SK-N-SH (cell line): ENCODE data around the gene C11orf91. TPM values are rescaled to one million over a fixed set of nuclear protein-coding genes. Genes with fewer than 3 reads are reported as not detected.
A peak's percentile ranks its signal among the peaks of the same experiment; 100 is the strongest.

Source experiments
- CTCF ChIA-PET: fragments of 300-600, 350-600 bp; formaldehyde crosslinking; extraction: SDS; loops from one replicate; lab custom pipeline; 2021; lab: Yijun Ruan, JAX
- POLR2A ChIA-PET: fragments of 350-600 bp; sonication (Branson Sonifier 250); formaldehyde crosslinking; extraction: SDS; loops from one replicate; lab custom pipeline; 2020; ENCODE audit warnings: antibody characterized with exemption, inconsistent platforms; lab: Yijun Ruan, JAX
- DNase-seq: peaks from one replicate; pipeline ENCODE4 v3.0.0; 2012
- H2AFZ ChIP-seq: fragments of 200-600 bp; sonication (generic); 2 replicates; pipeline ENCODE4 v1.8.1; 2016; ENCODE audit warnings: antibody characterized with exemption, mild to moderate bottlenecking, low read depth
- H3F3A ChIP-seq: fragments of 200-600 bp; sonication (generic); replicated peaks from 2 replicates; pipeline ENCODE3; 2016; ENCODE audit warnings: antibody characterized with exemption, mild to moderate bottlenecking; ENCODE audit not compliant: insufficient read depth
- H3K27ac ChIP-seq, 2 experiments: fragments of 200-500 bp in 1 of 2; fragments of 200-600 bp in 1 of 2; sonication (Bioruptor generic) in 1 of 2; sonication (generic), shearing (Covaris generic) in 1 of 2; 2 replicates each; pipeline versions ENCODE4 v1.5.1 to v1.6.1; 2014 to 2016; ENCODE audit warnings: low read depth in 2 of 2, inconsistent platforms in 1 of 2, low read length in 1 of 2, mild to moderate bottlenecking in 1 of 2, mixed read lengths in 1 of 2
- H3K27me3 ChIP-seq: fragments of 200-600 bp; sonication (generic), shearing (Covaris generic); 2 replicates; pipeline ENCODE4 v1.6.1; 2016; ENCODE audit warnings: mixed run types; ENCODE audit not compliant: insufficient read depth
- H3K36me3 ChIP-seq, 2 experiments: fragments of 200-500 bp in 1 of 2; fragments of 200-600 bp in 1 of 2; sonication (Bioruptor generic) in 1 of 2; sonication (generic) in 1 of 2; replicated peaks in 1 of 2; 2 replicates each; pipeline versions ENCODE3 to v1.5.1; 2014 to 2016; ENCODE audit warnings: low read length in 1 of 2, mild to moderate bottlenecking in 1 of 2; ENCODE audit not compliant: insufficient read depth in 2 of 2, control insufficient read depth in 1 of 2
- H3K4me1 ChIP-seq, 2 experiments: fragments of 200-500 bp in 1 of 2; fragments of 200-600 bp in 1 of 2; sonication (Bioruptor generic) in 1 of 2; sonication (generic), shearing (Covaris generic) in 1 of 2; 2 replicates each; pipeline versions ENCODE4 v1.5.1 to v1.6.1; 2014 to 2016; ENCODE audit warnings: low read depth in 1 of 2, low read length in 1 of 2, mixed run types in 1 of 2; ENCODE audit not compliant: insufficient read depth in 2 of 2, control insufficient read depth in 1 of 2
- H3K4me2 ChIP-seq: fragments of 200-600 bp; sonication (generic), shearing (Covaris generic); 2 replicates; pipeline ENCODE4 v1.6.1; 2017; ENCODE audit warnings: mixed run types
- H3K4me3 ChIP-seq, 2 experiments: fragments of 200-500 bp in 1 of 2; fragments of 200-600 bp in 1 of 2; sonication (Bioruptor generic) in 1 of 2; sonication (generic), shearing (Covaris generic) in 1 of 2; 2 replicates each; pipeline versions ENCODE4 v1.5.1 to v1.8.1; 2014 to 2016; ENCODE audit warnings: low read depth in 2 of 2, inconsistent platforms in 1 of 2, low read length in 1 of 2, mild to moderate bottlenecking in 1 of 2, mixed read lengths in 1 of 2, moderate library complexity in 1 of 2
- H3K79me2 ChIP-seq: fragments of 200-600 bp; sonication (generic); 2 replicates; pipeline ENCODE4 v1.8.1; 2017; ENCODE audit warnings: mild to moderate bottlenecking; ENCODE audit not compliant: insufficient read depth
- H3K9ac ChIP-seq: fragments of 200-600 bp; sonication (generic); 2 replicates; pipeline ENCODE4 v1.6.1; 2017; ENCODE audit warnings: mixed run types
- H3K9me2 ChIP-seq: fragments of 200-600 bp; sonication (generic); 2 replicates; pipeline ENCODE4 v1.6.1; 2017; ENCODE audit warnings: mixed run types
- H3K9me3 ChIP-seq: fragments of 200-600 bp; sonication (generic); 2 replicates; pipeline ENCODE4 v1.6.1; 2017; ENCODE audit warnings: mixed run types, mild to moderate bottlenecking, moderate library complexity
- H4K20me1 ChIP-seq: fragments of 200-600 bp; sonication (generic); 2 replicates; pipeline ENCODE4 v1.6.1; 2017; ENCODE audit warnings: mild to moderate bottlenecking, mixed run types; ENCODE audit not compliant: insufficient read depth
- EP300 ChIP-seq, 2 experiments: IDR thresholded peaks; 2 replicates each; pipeline versions ENCODE4 v1.4.0 to v1.6.1; 2012; ENCODE audit warnings: borderline replicate concordance in 1 of 2, low read depth in 1 of 2, low read length in 1 of 2
- EZH2phosphoT487 ChIP-seq: fragments of 200-600 bp; sonication (generic); IDR thresholded peaks from 2 replicates; pipeline ENCODE4 v1.6.1; 2017; ENCODE audit warnings: low read depth, mixed run types, mild to moderate bottlenecking, antibody characterized with exemption, moderate library complexity, borderline replicate concordance
- FOSL2 ChIP-seq: IDR thresholded peaks from 2 replicates; pipeline ENCODE4 v1.4.0; 2012; ENCODE audit warnings: low read depth, mild to moderate bottlenecking, moderate library complexity, borderline replicate concordance
- FOXJ3 ChIP-seq: sonication (generic); formaldehyde crosslinking; IDR thresholded peaks from 2 replicates; pipeline ENCODE4 v1.5.1; 2020; ENCODE audit warnings: mild to moderate bottlenecking, missing genetic modification reagents
- FOXM1 ChIP-seq: IDR thresholded peaks from 2 replicates; pipeline ENCODE4 v1.4.0; 2012; ENCODE audit warnings: low read depth, mild to moderate bottlenecking
- GATA2 ChIP-seq: sonication (generic); formaldehyde crosslinking; IDR thresholded peaks from 2 replicates; pipeline ENCODE4 v1.5.0; 2020; ENCODE audit warnings: mild to moderate bottlenecking, missing genetic modification reagents
- JUND ChIP-seq: IDR thresholded peaks from 2 replicates; pipeline ENCODE4 v1.4.0; 2012
- MEF2A ChIP-seq: IDR thresholded peaks from 2 replicates; pipeline ENCODE4 v1.4.0; 2012; ENCODE audit warnings: low read depth, borderline replicate concordance
- MXI1 ChIP-seq: IDR thresholded peaks from 2 replicates; pipeline ENCODE4 v1.6.1; 2012; ENCODE audit warnings: mild to moderate bottlenecking, low read depth, low read length, improper control_type of control experiment
- POLR2AphosphoS5 ChIP-seq: IDR thresholded peaks from 2 replicates; pipeline ENCODE4 v1.6.1; 2012; ENCODE audit warnings: low read depth, low read length
- RAD21 ChIP-seq: IDR thresholded peaks from 2 replicates; pipeline ENCODE4 v1.6.1; 2012; ENCODE audit warnings: mild to moderate bottlenecking, low read length
- RFX5 ChIP-seq: IDR thresholded peaks from 2 replicates; pipeline ENCODE4 v1.6.1; 2012; ENCODE audit warnings: mild to moderate bottlenecking, improper control_type of control experiment, low read length
- TCF12 ChIP-seq: IDR thresholded peaks from 2 replicates; pipeline ENCODE4 v1.4.0; 2012
- YY1 ChIP-seq: IDR thresholded peaks from 2 replicates; pipeline ENCODE4 v1.4.0; 2012; ENCODE audit warnings: low read depth, mild to moderate bottlenecking
- WGBS: methylation state at CpG from one replicate; pipeline ENCODE4 v1.1.6; 2017; ENCODE audit warnings: low lambda C conversion rate; 5-methylcytosine and 5-hydroxymethylcytosine counted together
- polyA plus RNA-seq, 3 experiments: library from polyadenylated mRNA; depleted of rRNA; stranded (reverse); fragments of >200 nt; gene quantifications; 2 replicates each; pipeline ENCODE4 v1.2.3, GENCODE V29; 2012
- TF ChIP-seq, protein P1 (sequence below): fragments of 150-350 bp; IDR thresholded peaks from 2 replicates; pipeline ENCODE4 v1.6.1; 2017; ENCODE audit warnings: antibody characterized with exemption, low read length, low read depth, borderline replicate concordance
- TF ChIP-seq, protein P2 (sequence below): IDR thresholded peaks from 2 replicates; pipeline ENCODE4; 2012
- TF ChIP-seq, protein P3 (sequence below): IDR thresholded peaks from 2 replicates; pipeline ENCODE4 v1.4.0; 2012; ENCODE audit warnings: low read depth
- TF ChIP-seq, protein P4 (sequence below): fragments of 200-600 bp; sonication (generic); IDR thresholded peaks from 2 replicates; pipeline ENCODE4 v1.6.1; 2017; ENCODE audit warnings: antibody characterized with exemption, mild to moderate bottlenecking, moderate library complexity

The C11orf91 gene
- polyA plus RNA-seq, 1 of the 3 experiments (the other 2 are of a cell fraction) = 0.15 TPM

DNA sequence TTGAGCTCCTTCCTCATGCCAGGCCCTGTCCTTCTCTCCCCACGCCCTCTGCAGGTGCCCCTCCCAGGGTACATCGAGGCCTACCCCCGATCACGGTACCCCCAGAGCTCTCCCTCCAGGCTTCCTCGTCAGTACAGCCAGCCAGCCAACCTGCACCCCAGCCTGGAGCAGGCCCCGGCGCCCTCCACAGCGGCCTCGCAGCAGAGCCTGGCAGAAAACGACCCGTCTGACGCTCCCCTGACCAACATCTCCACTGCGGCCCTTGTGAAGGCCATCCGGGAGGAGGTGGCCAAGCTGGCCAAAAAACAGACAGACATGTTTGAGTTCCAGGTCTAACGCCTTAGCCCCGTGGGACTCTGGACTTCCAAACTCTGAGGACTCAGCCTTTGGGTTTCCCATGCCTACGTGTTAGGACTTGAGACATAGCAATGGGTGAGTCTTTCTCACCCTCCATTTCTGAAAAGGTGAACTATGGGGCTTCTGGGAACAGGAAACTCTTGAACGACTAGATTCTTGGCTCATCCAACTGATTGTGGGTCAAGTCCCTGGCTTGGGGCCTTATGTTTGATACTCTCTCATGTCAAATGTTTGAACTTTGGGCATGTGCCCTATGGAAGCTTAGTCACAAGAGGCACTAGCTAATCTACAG, 32.7 kb downstream of the C11orf91 start:
- Histone ChIP-seq H3K9me2 (no peaks in the 10 kb centered on the region), H3K27me3 (no peaks in the 10 kb centered on the region), H3K4me2 (no peak overlapping the region), H3K9me3 (no peaks in the 10 kb centered on the region), H3K27ac (peak overlapping the region in 1 of 2 experiments; percentile 88; a peak in 2 of 4 replicates), H3K36me3 (peaks cover 27 to 46% of the 10 kb centered on the region in 2 experiments), H2AFZ (no peak overlapping the region), H3F3A (peaks cover 37% of the 10 kb centered on the region), H3K4me3 (no peak overlapping the region), H3K79me2 (peaks cover 7% of the 10 kb centered on the region; the same call in 1 of the 2 replicates), H4K20me1 (no peaks in the 10 kb centered on the region), H3K9ac (no peak overlapping the region), H3K4me1 (peaks cover 0 to 37% of the 10 kb centered on the region in 2 experiments; a peak in 3 of 4 replicates)
- 94% methylated on average over 16 of the region's 18 CpGs for WGBS
- ChIA-PET CTCF (no interaction called here), POLR2A (no interaction called here)
- no peak for DNase-seq
- TF ChIP-seq GATA2 (CRISPR knock-in tag) = no peak
- no peak for TF ChIP-seq RFX5
- TF ChIP-seq, protein P1, sequence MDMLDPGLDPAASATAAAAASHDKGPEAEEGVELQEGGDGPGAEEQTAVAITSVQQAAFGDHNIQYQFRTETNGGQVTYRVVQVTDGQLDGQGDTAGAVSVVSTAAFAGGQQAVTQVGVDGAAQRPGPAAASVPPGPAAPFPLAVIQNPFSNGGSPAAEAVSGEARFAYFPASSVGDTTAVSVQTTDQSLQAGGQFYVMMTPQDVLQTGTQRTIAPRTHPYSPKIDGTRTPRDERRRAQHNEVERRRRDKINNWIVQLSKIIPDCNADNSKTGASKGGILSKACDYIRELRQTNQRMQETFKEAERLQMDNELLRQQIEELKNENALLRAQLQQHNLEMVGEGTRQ = no peak
- no peak for TF ChIP-seq POLR2AphosphoS5
- TF ChIP-seq RAD21 = no peak
- TF ChIP-seq, protein P2, sequence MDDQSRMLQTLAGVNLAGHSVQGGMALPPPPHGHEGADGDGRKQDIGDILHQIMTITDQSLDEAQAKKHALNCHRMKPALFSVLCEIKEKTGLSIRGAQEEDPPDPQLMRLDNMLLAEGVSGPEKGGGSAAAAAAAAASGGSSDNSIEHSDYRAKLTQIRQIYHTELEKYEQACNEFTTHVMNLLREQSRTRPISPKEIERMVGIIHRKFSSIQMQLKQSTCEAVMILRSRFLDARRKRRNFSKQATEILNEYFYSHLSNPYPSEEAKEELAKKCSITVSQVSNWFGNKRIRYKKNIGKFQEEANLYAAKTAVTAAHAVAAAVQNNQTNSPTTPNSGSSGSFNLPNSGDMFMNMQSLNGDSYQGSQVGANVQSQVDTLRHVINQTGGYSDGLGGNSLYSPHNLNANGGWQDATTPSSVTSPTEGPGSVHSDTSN = no peak
- TF ChIP-seq EZH2phosphoT487 = no peak
- TF ChIP-seq, protein P3, sequence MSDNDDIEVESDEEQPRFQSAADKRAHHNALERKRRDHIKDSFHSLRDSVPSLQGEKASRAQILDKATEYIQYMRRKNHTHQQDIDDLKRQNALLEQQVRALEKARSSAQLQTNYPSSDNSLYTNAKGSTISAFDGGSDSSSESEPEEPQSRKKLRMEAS = no peak
- TF ChIP-seq FOSL2 = no peak
- no peak for TF ChIP-seq YY1
- no peak for TF ChIP-seq EP300 (IDR thresholded peaks at IDR 0.05; ENCODE audit: borderline replicate concordance in 1 of 2, low read depth in 1 of 2, low read length in 1 of 2)
- no peak for TF ChIP-seq JUND
- TF ChIP-seq FOXJ3 = no peak
- TF ChIP-seq MXI1 = no peak
- no peak for TF ChIP-seq FOXM1
- no peak for TF ChIP-seq TCF12
- no peak for TF ChIP-seq MEF2A
- TF ChIP-seq, protein P4, sequence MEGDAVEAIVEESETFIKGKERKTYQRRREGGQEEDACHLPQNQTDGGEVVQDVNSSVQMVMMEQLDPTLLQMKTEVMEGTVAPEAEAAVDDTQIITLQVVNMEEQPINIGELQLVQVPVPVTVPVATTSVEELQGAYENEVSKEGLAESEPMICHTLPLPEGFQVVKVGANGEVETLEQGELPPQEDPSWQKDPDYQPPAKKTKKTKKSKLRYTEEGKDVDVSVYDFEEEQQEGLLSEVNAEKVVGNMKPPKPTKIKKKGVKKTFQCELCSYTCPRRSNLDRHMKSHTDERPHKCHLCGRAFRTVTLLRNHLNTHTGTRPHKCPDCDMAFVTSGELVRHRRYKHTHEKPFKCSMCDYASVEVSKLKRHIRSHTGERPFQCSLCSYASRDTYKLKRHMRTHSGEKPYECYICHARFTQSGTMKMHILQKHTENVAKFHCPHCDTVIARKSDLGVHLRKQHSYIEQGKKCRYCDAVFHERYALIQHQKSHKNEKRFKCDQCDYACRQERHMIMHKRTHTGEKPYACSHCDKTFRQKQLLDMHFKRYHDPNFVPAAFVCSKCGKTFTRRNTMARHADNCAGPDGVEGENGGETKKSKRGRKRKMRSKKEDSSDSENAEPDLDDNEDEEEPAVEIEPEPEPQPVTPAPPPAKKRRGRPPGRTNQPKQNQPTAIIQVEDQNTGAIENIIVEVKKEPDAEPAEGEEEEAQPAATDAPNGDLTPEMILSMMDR = no peak
